Psoas muscle (tissue), 8 donors: Measurements from ENCODE around the gene PTPRH. TPM values are rescaled to one million over a fixed set of nuclear protein-coding genes. Genes with fewer than 3 reads are reported as not detected.

Source experiments
- ATAC-seq, 4 donors: fragments of 200-7000 bp; cut with Tn5 transposase; one replicate each; pipeline ENCODE4 v1.9.1; 2020; ENCODE audit warnings: moderate library complexity in 3 of 4, mild to moderate bottlenecking in 2 of 4
- DNase-seq, 2 donors: peaks; one replicate each; pipeline ENCODE4 v3.0.0-alpha.2; 2020
- H3K27ac ChIP-seq: fragments of 200-600 bp; one replicate; pipeline ENCODE4 v1.8.0; 2022
- H3K27me3 ChIP-seq, 3 donors: fragments of 200-600 bp in 1 of 3; one replicate each; pipeline versions ENCODE4 v1.6.1 to v1.8.0; 2013 to 2022; ENCODE audit warnings: low read length in 2 of 3, mild to moderate bottlenecking in 2 of 3, moderate library complexity in 1 of 3; ENCODE audit not compliant: insufficient read depth in 3 of 3
- H3K36me3 ChIP-seq, 2 donors: fragments of 200-600 bp in 1 of 2; one replicate each; pipeline versions ENCODE4 v1.6.1 to v1.8.0; 2013 to 2022; ENCODE audit warnings: low read depth in 1 of 2, mild to moderate bottlenecking in 1 of 2, moderate library complexity in 1 of 2; ENCODE audit not compliant: insufficient read depth in 1 of 2
- H3K4me1 ChIP-seq: fragments of 200-600 bp; one replicate; pipeline ENCODE4 v1.8.0; 2022
- H3K4me3 ChIP-seq: fragments of 200-600 bp; one replicate; pipeline ENCODE4 v1.8.0; 2022; ENCODE audit warnings: mild to moderate bottlenecking
- H3K9me3 ChIP-seq: fragments of 200-600 bp; one replicate; pipeline ENCODE4 v1.8.0; 2022
- CTCF ChIP-seq: fragments of 200-600 bp; IDR thresholded peaks from one replicate; pipeline ENCODE4 v1.8.0; 2022; ENCODE audit warnings: antibody characterized with exemption
- WGBS, 3 donors: extraction: QIAGEN DNeasy Blood & Tissue Kit; methylation state at CpG; one replicate each; pipeline versions ENCODE4 v1.1.6 to v1.1.7; 2013; 5-methylcytosine and 5-hydroxymethylcytosine counted together
- intact Hi-C, 2 donors: fragments of 100-400 bp; cut with DNase I; formaldehyde crosslinking; loops; one replicate each; pipeline versions ENCODE4 v1.11.0 to v1.14.2; 2022
- polyA plus RNA-seq, 3 donors: library from polyadenylated mRNA; stranded (reverse); fragments of 200-250 nt; gene quantifications; one replicate each; pipeline ENCODE4 v1.2.3, GENCODE V29; 2013
- total RNA-seq, 4 donors: library from RNA; stranded (reverse); fragmentation: NEBNext Ultra II Directional in 2 of 4; extraction: Animal tissue kit (Norgen Biotek cat#: 25700) in 2 of 4; gene quantifications; one replicate each; pipeline versions ENCODE4 v1.2.1 to v1.2.4, GENCODE V29; 2021 to 2023
- donor health status: healthy with polysubstance abuse.
- donor health status: DM: no; HTN: no; CAD: no; lungs with moderate emphysema.
- donor health status: Bipolar disorder and iron deficiency.
- donor health status: healthy.
- donor health status: DM: yes; HTN: yes; CAD: no.
- donor health status: DM: no; HTN: no; CAD: no.
- donor health status: DM: no; HTN: no; CAD: no.
- donor health status: DM: yes; HTN: yes; CAD: no.

PTPRH gene
- total and polyA plus RNA-seq, 7 donors: 0.04 to 0.18 (median 0.13) TPM; not detected in 1

- H3K9me3 ChIP-seq: no peaks in the 10 kb centered on the region
- H3K27ac ChIP-seq: no peak overlapping the region
- H3K4me3 ChIP-seq: no peak overlapping the region
- intact Hi-C loops: no loop called here
- H3K27me3 ChIP-seq: no peaks in the 10 kb centered on the region
- H3K36me3 ChIP-seq: peaks cover 6 to 76% of the 10 kb centered on the region in 2 donors
- 93 to 95% (median 94%) methylated on average over 18 of the region's 18 CpGs for WGBS, 3 donors
- DNase-seq: no peak
- ATAC-seq: no peak
- H3K4me1 ChIP-seq: no peaks in the 10 kb centered on the region
- TF ChIP-seq CTCF: no peak
Observed at GRCh38 chr19:55229145-55229788, 20.0 kb upstream of the PTPRH start.

- TF ChIP-seq CTCF: no peak
- Histone ChIP-seq H3K27me3 (no peaks in the 10 kb centered on the region), H3K9me3 (no peaks in the 10 kb centered on the region), H3K36me3 (peaks cover 6 to 68% of the 10 kb centered on the region in 2 donors), H3K4me1 (no peaks in the 10 kb centered on the region), H3K4me3 (no peak within 1 kb of the TSS), H3K27ac (no peak within 1 kb of the TSS)
- no peak for DNase-seq
- intact Hi-C loops: no loop called here
- ATAC-seq: no peak
- WGBS, 3 donors: 84 to 89% (median 88%) methylated on average over 11 to 12 of the region's 12 CpGs
Observed at GRCh38 chr19:55228403-55229031, 19.2 kb upstream of the PTPRH start, which contains the start of gene TMEM86B. Gene TMEM86B (minus strand): TSS chr19:55228763. CDS start chr19:55228741, 22 bp downstream.

GRCh38 chr19:55228015-55228391, 18.7 kb upstream of the PTPRH start:
- H3K27me3 ChIP-seq: no peaks in the 10 kb centered on the region
- no peaks in the 10 kb centered on the region for H3K9me3 ChIP-seq
- DNase-seq (no peak), ATAC-seq (peak in 1 of 4 donors; percentile 3)
- intact Hi-C loops: no loop called here
- WGBS, 3 donors: 59 to 73% (median 63%) methylated on average over 17 of the region's 17 CpGs
- H3K4me1 ChIP-seq: no peaks in the 10 kb centered on the region
- TF ChIP-seq CTCF: no peak
- no peak overlapping the region for H3K4me3 ChIP-seq
- peaks cover 6 to 63% of the 10 kb centered on the region in 2 donors for H3K36me3 ChIP-seq
- no peak overlapping the region for H3K27ac ChIP-seq

- Histone ChIP-seq H3K9me3 (no peaks in the 10 kb centered on the region), H3K27ac (no peak overlapping the region), H3K27me3 (no peaks in the 10 kb centered on the region), H3K4me3 (no peak overlapping the region), H3K4me1 (no peaks in the 10 kb centered on the region), H3K36me3 (peaks cover 6 to 58% of the 10 kb centered on the region in 2 donors)
- WGBS, 3 donors: 85 to 89% (median 87%) methylated on average over 25 of the region's 25 CpGs
- TF ChIP-seq CTCF: no peak
- intact Hi-C loops: no loop called here
- DNase-seq (peak in 1 of 2 donors; percentile 37), ATAC-seq (peak in 1 of 4 donors; percentile 8)
Observed at GRCh38 chr19:55227241-55228014, 18.1 kb upstream of the PTPRH start.
